Smooth muscle cell (in vitro differentiated cells): ENCODE data around the gene KIAA1614. TPM values are rescaled to one million over a fixed set of nuclear protein-coding genes. Genes with fewer than 3 reads are reported as not detected.

Source experiments
- DNase-seq: peaks from one replicate; lab custom pipeline; 2025; ENCODE audit not compliant: unreplicated experiment; lab: John Stamatoyannopoulos, UW
- H2AFZ ChIP-seq: fragments of 200-600 bp; sonication (generic); 2 replicates; pipeline ENCODE4 v1.6.0; 2016; ENCODE audit warnings: antibody characterized with exemption, low read depth, mild to moderate bottlenecking
- H3F3A ChIP-seq: fragments of 200-600 bp; sonication (generic); 2 replicates; pipeline ENCODE4 v1.6.0; 2017; ENCODE audit warnings: antibody characterized with exemption, low read depth
- H3K27ac ChIP-seq: fragments of 200-600 bp; sonication (generic); 2 replicates; pipeline ENCODE4 v1.5.1; 2016; ENCODE audit warnings: low read depth, mild to moderate bottlenecking
- H3K27me3 ChIP-seq: fragments of 200-600 bp; sonication (generic); 2 replicates; pipeline ENCODE4 v1.6.1; 2016; ENCODE audit warnings: low read depth, mild to moderate bottlenecking
- H3K36me3 ChIP-seq: fragments of 200-600 bp; sonication (generic); 2 replicates; pipeline ENCODE4 v1.5.1; 2016; ENCODE audit warnings: low read depth
- H3K4me1 ChIP-seq: fragments of 200-600 bp; sonication (generic); 2 replicates; pipeline ENCODE4 v1.5.1; 2016; ENCODE audit warnings: low read depth
- H3K4me2 ChIP-seq: fragments of 200-600 bp; sonication (generic); 2 replicates; pipeline ENCODE4 v1.6.0; 2016; ENCODE audit warnings: mild to moderate bottlenecking
- H3K4me3 ChIP-seq: fragments of 200-600 bp; sonication (generic); 2 replicates; pipeline ENCODE4 v1.5.1; 2016; ENCODE audit warnings: mild to moderate bottlenecking
- H3K79me2 ChIP-seq: fragments of 200-600 bp; sonication (generic); 2 replicates; pipeline ENCODE4 v1.6.0; 2016; ENCODE audit warnings: low read depth, mild to moderate bottlenecking
- H3K9ac ChIP-seq: fragments of 200-600 bp; sonication (generic); 2 replicates; pipeline ENCODE4 v1.6.0; 2016; ENCODE audit warnings: low read depth
- H3K9me3 ChIP-seq: fragments of 200-600 bp; sonication (generic); replicated peaks from 2 replicates; pipeline ENCODE4 v1.5.1; 2016; ENCODE audit warnings: low read depth
- H4K20me1 ChIP-seq: fragments of 200-600 bp; sonication (generic); 2 replicates; pipeline ENCODE4 v1.6.0; 2016; ENCODE audit warnings: low read depth
- CTCF ChIP-seq: fragments of 200-600 bp; sonication (generic); IDR thresholded peaks from 2 replicates; pipeline ENCODE4 v1.5.1; 2017; ENCODE audit warnings: borderline replicate concordance, mild to moderate bottlenecking, antibody characterized with exemption; ENCODE audit not compliant: insufficient read depth, poor library complexity, severe bottlenecking
- WGBS: methylation state at CpG from one replicate; pipeline ENCODE4 v1.1.7; 2016; ENCODE audit warnings: low lambda C conversion rate; 5-methylcytosine and 5-hydroxymethylcytosine counted together
- polyA plus RNA-seq: library from polyadenylated mRNA; unstranded; fragments of >200 nt; fragmentation: Nextera tagmentation; extraction: Ambion mirVana; gene quantifications from 2 replicates; pipeline ENCODE4 v1.2.1, GENCODE V29; 2016
- total RNA-seq: library from RNA; depleted of rRNA; stranded (reverse); fragments of >200 nt; gene quantifications from 2 replicates; pipeline ENCODE4 v1.2.3, GENCODE V29; 2014

The KIAA1614 gene
- total and polyA plus RNA-seq, 2 experiments from 2014 or later = 2.9 to 3.2 TPM

- no peak overlapping the region for H3K4me2 ChIP-seq
- no peak overlapping the region for H3K27ac ChIP-seq
- no peak for TF ChIP-seq CTCF
- H3K36me3 ChIP-seq = no peaks in the 10 kb centered on the region
- no peaks in the 10 kb centered on the region for H3K4me1 ChIP-seq
- no peaks in the 10 kb centered on the region for H3K27me3 ChIP-seq
- H4K20me1 ChIP-seq = no peaks in the 10 kb centered on the region
- 63% methylated on average over 2 of the region's 2 CpGs for WGBS
- no peak overlapping the region for H3K4me3 ChIP-seq
- DNase-seq = no peak
- H2AFZ ChIP-seq = no peak overlapping the region
- no peak overlapping the region for H3K9ac ChIP-seq
- no peaks in the 10 kb centered on the region for H3F3A ChIP-seq
- H3K79me2 ChIP-seq = no peaks in the 10 kb centered on the region
- H3K9me3 ChIP-seq = no peaks in the 10 kb centered on the region
Observed at GRCh38 chr1:180889325-180889724, 23.4 kb upstream of the KIAA1614 start.

GRCh38 chr1:180892272-180892671, 20.4 kb upstream of the KIAA1614 start:
- TF ChIP-seq CTCF = no peak
- Histone ChIP-seq H2AFZ (no peak overlapping the region), H3K36me3 (no peaks in the 10 kb centered on the region), H3K79me2 (no peaks in the 10 kb centered on the region), H3K9me3 (no peaks in the 10 kb centered on the region), H4K20me1 (no peaks in the 10 kb centered on the region), H3K9ac (no peak overlapping the region), H3K4me3 (no peak overlapping the region), H3K27me3 (no peaks in the 10 kb centered on the region), H3K4me2 (no peak overlapping the region), H3K27ac (no peak overlapping the region), H3K4me1 (no peaks in the 10 kb centered on the region), H3F3A (no peaks in the 10 kb centered on the region)
- WGBS = 92% methylated on average over 5 of the region's 5 CpGs
- no peak for DNase-seq

GRCh38 chr1:180892675-180893074, 20.0 kb upstream of the KIAA1614 start:
- Histone ChIP-seq H3K4me3 (no peak overlapping the region), H3K9ac (no peak overlapping the region), H3K9me3 (no peaks in the 10 kb centered on the region), H3K27ac (no peak overlapping the region), H2AFZ (no peak overlapping the region), H3F3A (no peaks in the 10 kb centered on the region), H3K79me2 (no peaks in the 10 kb centered on the region), H3K4me1 (no peaks in the 10 kb centered on the region), H3K36me3 (no peaks in the 10 kb centered on the region), H3K4me2 (no peak overlapping the region), H4K20me1 (no peaks in the 10 kb centered on the region), H3K27me3 (no peaks in the 10 kb centered on the region)
- DNase-seq = no peak
- TF ChIP-seq CTCF = no peak
- WGBS = 97% methylated on average over 2 of the region's 2 CpGs

- DNase-seq = no peak
- H3K27ac ChIP-seq = no peak overlapping the region
- H3K4me3 ChIP-seq = no peak overlapping the region
- H3K79me2 ChIP-seq = no peaks in the 10 kb centered on the region
- H4K20me1 ChIP-seq = no peaks in the 10 kb centered on the region
- no peak for TF ChIP-seq CTCF
- no peaks in the 10 kb centered on the region for H3F3A ChIP-seq
- H3K27me3 ChIP-seq = no peaks in the 10 kb centered on the region
- H3K9ac ChIP-seq = no peak overlapping the region
- no peak overlapping the region for H2AFZ ChIP-seq
- H3K4me1 ChIP-seq = peaks cover 4% of the 10 kb centered on the region
- H3K4me2 ChIP-seq = no peak overlapping the region
- no peaks in the 10 kb centered on the region for H3K36me3 ChIP-seq
- H3K9me3 ChIP-seq = no peaks in the 10 kb centered on the region
- 78% methylated on average over 3 of the region's 3 CpGs for WGBS
Observed at GRCh38 chr1:180893614-180894013, 19.1 kb upstream of the KIAA1614 start.
